NCI-H2107 treated with DMSO at 0.1 percent for 48 hours (cell line): ENCODE results near the gene DAP.

ENCODE experiments used
- DNase-seq: peaks from one replicate; lab custom pipeline; 2025; ENCODE audit not compliant: unreplicated experiment; lab: John Stamatoyannopoulos, UW

DAP gene

GRCh38 chr5:10761933-10762775 lies 1.1 kb upstream of the DAP start:
- no peak for DNase-seq

GRCh38 chr5:10760921-10761184 lies 181 bp downstream of the DAP start:
- peak; percentile 73 for DNase-seq

DNA sequence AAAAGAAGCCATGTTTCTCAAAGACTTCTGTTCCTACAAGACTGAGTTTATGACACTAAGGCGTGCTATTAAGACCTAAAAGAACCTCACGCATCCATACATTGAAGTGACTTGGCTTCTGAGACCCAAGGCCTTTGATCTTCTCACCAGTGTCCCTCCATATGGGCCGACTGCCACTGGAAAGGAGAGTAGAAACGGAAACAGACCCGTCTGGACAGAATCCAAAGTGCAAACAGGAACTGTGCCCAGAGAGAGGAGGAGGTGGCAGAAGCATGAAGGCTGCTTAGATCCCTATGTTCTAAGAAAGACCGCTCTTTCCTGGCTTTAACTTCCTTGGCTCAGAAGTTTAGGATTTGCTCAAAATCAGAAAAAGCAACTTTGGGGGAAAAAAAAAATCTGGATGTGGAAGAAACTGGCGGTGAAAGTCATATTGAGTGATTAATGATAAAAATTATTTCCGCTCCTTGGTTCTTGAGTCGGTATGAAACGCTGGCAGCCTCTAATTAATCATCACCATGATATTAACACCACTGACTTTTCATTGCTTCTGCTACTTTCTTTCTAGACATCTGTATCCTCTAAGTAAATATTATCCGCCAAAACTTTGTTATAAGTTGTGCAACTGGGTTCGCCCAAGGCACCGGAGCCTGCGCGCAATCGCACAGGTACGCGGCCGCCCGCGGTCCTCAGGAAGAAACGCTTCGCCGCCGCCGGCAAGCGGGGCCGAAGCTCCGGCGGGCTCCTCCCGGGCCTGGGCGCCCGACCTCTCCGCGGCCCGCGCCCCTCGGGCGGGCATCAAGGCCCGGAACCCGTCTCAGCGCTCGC lies 726 bp downstream of the DAP start:
- DNase-seq = peak; percentile 40

DNA sequence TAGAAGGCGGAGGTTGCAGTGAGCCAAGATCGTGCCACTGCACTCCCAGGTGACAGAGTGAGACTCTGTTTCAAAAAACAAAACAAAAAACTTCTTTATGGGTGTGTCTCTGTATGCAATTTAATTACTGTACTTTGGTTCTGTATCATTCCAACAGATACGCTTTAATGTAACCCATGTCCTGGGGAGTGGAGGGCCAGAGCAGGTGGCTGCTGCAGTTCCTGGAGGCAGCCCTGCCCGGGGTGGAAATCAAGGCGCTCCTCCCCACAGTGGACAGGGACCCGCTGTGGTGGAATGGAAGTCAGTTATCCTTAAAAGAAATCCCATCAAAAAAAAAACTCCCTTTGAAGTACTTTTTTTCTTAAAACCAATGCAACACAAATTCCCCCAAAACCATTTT lies 1.9 kb downstream of the DAP start:
- DNase-seq = no peak

GRCh38 chr5:10757922-10758555 lies 3.0 kb downstream of the DAP start:
- DNase-seq = no peak

GRCh38 chr5:10757043-10757442 lies 4.0 kb downstream of the DAP start:
- no peak for DNase-seq

DNA sequence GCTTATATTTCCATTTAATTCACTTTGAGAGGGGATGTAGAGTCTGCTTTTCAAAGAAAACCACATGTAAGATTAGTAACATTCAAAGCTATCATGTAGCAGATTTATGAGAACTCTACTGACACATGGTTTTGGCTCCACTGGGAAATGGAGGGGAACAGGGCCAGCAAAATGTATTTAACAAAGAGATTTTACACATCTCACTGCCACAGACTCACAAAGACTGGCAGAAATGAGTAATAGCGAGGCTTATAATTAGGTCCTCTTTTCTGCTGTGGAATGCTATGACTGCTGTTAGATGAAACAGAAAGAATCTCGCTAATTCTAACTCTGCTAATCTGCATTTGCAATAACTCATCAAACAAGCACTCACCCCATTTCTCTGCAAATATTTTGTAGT lies 4.5 kb downstream of the DAP start:
- DNase-seq = no peak

DNA sequence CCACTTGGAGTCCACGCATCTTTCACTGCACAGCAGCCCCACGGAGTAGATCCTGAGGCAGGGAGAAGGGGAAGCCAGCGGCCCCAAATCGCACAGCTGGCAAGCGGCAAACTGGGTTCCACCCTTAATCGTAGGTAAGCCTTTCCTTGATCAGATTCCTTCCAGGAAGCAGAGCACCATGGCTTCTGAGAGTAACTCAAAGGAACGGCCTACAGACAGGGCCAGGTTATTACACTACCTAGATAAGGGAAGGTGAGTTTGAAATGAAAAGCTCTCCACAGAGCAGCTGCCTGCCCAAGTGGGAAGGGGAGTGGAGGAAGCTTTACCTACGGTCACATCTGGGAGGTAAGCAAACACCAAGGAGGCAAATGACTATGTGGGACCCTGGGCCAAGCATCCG lies 7.9 kb downstream of the DAP start:
- no peak for DNase-seq

DNA sequence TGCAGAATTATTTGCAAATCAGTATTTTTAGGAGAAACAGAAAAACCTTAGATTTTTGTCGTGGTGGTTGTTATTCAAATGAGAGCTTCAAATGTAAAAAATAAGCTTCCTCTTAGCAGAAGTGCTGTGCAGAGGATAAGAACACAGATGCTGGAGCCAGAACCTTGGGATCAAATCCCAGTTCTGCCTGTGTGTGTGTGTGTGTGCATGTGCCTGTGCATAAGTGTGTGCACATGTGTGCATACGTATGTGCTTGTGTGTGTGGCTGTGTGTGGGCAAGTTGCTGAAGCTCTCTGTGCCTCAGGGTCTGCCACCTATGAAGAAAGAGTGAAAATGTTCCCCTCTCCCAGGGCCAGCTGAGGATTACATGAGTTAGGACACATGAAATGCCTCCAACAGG lies 8.6 kb downstream of the DAP start:
- DNase-seq = no peak

- DNase-seq = no peak
Measured at GRCh38 chr5:10750909-10751308, 10.1 kb downstream of the DAP start.

DNA sequence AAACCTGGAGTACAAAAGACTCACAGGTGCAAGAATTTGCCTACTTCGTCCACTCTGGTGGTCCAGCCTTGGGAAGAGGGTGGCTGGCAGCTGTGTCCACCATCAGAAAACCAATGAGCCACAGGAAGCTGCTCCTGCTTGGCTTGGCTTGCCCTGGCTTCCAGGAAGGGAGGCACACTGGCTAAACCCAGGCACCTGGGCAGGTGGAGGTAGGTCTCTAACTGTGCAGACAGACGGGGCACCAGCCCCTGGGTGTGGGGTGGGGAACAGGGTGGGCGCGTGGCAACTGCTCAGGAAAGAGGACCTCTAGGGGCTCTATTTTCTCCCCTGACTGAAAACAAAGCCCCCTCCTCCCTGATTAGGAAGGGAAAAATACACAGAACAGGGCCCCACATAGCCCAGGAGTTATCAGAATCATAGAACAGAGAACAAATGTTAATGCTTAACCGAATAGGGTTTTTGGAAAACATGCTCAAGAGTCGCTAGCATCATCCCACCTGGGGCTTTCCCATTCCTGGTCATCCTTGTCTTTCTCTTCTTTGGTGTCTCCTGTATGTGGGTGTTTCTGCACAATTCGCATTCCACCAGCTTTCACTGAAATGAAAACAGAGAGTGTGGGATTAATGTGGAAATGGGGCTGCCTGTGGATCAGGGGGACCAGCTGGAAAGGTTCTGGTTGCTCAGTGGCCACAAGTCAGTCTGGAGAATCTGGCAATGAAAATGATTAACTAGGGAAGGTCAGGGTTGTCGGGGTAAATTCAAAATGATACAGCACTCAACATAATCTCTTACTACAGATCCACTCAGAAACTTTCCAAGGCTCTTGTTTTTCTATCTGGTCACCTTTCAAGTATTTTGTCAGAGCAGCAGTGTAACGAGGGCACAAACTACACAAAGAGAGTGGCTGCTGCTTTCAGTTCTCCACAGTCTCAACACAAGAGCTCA lies 13.1 kb downstream of the DAP start:
- DNase-seq = no peak

DNA sequence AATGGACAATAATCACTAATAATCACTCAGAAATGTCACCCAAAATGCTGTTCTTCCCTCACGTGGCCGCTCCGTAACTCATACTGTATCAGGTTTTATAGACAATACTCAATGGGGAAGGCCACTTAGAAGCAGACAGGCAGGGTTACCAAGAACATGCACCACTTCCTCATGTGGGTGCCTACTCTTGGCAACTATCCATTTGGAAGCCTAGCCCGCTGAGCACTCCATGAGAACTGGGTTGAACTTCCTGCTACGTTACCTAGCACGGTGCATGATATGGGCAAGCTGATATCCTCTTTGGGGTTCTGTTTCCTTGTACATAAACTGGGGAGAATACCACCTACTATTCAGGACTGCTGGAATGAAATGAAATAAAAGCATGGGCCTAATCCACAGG lies 14.3 kb downstream of the DAP start:
- DNase-seq = peak; percentile 42

DNA sequence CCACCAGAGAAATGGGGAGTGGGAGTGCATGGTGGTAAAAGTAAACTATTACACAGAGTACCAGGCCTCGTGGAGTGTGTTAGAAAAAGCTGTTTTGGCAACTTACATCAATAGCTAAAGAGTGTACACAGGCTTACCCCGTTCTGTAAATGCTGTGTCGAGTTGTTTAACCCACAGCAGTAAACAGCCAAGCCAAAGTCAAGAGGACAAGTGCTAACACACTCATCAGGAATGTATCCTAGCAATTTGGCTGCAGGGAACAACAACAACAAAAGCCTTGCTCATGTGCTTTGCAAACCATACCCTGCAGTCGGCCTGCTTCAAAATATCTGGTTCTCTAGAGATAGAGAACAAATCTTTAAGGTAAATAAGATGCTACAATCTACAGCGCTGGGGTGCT lies 15.9 kb downstream of the DAP start:
- DNase-seq = no peak

DNA sequence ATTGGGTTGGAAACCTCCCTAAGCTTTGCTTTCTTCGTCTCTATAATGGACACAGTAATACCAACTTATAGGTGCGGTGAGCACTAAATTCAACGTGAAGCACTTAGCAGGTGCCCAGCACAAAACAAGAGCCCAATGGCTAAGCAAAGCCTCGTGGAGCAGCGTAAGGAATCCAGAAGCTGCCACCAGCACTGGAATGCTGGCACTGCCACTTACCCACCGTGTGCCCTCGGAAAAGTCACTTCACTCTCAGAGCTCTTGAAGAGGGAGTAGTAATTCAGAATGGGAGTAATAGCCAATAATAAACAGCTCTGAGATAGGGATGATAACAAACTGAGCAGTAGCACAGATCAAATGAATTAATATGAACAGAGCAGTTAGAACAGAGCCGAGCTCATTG lies 16.4 kb downstream of the DAP start:
- DNase-seq = no peak

DNA sequence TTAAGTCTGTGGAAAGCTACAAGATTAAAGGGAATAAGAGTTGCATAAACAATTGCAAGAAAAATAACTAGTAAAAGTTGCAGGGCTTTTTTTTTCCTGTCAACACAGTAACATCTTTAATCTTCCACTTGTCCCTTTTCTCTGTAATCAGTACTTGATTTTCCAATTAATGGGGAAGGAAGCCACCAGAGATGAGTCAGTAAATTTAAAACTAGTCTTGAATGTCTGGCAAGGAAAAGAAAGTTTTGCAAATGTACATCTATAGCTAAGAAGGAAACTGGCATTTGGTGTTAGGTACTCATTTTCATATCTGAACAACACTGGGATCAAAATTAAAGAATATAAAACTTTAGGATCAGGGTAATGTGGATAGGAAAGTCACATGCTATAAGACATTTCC lies 17.1 kb downstream of the DAP start:
- DNase-seq = no peak

DNA sequence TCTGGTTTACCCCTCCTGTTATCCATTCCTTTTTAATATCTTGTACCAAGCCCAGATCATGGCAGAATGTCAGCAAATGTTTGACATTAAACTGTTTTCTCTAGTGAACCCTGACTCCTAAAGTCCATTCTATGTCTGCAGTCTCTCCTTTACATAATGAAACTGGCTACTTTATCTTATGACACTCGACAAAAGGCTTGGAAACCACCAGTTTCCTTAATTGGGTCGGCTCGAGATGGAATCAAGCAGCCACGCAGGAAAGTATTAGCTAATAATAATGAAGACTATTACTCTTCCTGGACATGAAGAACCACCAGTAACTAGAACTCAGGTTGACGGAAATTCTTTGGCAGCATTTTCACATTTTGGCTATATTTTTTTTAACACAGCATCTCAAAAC lies 17.5 kb downstream of the DAP start:
- DNase-seq = no peak

DNA sequence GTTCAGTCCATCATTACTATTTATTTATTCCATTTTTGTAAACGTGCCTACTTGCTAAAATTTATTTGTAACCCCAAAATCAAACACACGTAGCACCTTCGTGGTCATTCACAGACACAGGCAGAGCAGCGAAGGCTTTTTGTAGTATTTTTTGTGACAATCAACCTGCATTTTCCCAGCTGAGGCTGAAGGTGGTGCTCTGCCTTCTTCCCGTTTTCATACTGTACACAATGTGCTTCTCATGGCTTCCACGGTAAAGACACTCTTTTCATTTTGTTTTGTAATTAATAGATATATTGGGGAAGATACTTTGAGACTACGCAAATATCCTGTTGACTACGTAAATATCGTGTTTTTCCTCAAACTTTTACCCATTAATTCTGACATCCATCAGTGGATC lies 19.4 kb downstream of the DAP start:
- no peak for DNase-seq

- DNase-seq = no peak
Measured at GRCh38 chr5:10740384-10740783, 20.6 kb downstream of the DAP start.

- DNase-seq = no peak
Measured at GRCh38 chr5:10737880-10738279, 23.2 kb downstream of the DAP start.

GRCh38 chr5:10736808-10737207 lies 24.2 kb downstream of the DAP start:
- DNase-seq = no peak

DNA sequence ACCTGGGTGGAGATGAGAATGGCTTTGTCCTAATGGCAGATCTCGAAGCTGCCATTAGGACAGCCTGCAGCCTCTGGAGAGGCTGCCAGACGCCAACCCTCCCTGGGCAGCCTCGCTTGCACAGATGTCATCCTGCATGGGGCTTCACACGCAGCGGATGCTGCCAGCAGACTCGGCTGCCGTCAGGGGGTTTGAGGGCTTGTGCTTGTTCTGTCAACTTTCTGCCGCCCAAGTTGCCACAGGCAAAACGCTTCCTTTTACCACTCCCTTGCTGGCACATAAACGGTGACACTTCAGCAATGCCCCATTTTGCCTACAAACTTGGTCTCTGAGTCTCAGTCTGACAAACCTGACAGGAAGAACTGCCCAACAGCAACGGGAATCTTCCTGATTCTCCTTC lies 24.7 kb downstream of the DAP start:
- DNase-seq = no peak
